ENCODE measurements around the gene HTT-AS. TPM values are rescaled to one million over a fixed set of nuclear protein-coding genes. Genes with fewer than 3 reads are reported as not detected.

The HTT-AS gene
- total RNA-seq, 1 donor from 2014 or later, result not detected

DNA sequence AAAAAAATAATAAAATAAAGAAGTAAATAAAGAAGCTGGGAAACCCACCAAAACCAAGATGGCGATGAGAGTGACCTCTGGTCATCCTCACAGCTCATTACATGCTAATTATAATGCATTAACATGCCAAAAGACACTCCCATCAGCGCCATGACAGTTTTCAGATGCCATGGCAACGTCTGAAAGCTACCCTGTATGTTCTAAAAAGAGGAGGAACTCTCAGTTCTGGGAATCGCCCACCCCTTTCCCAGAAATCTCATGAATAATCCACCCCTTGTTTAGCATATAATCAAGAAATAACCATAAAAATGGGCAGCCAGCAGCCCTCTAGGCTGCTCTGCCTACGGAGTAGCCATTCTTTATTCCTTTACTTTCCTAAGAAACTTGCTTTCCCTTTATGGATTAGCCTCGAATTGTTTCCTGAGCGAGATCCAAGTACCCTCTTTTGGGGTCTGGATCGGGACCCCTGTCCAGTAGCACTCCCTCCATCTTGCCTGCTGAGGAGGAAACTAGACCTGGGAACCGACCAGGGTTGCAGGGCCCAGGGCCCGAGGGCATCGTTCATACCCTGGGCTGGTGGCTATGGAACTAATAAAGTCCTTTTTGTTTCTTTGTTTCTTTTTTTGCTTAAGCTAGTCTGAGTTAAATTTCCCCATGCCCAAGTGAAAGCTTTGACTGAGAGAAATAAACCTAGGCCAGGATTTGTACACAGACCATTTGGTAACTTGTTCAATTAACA, 30.9 kb downstream of the HTT-AS start:
- TF ChIP-seq, protein P1, sequence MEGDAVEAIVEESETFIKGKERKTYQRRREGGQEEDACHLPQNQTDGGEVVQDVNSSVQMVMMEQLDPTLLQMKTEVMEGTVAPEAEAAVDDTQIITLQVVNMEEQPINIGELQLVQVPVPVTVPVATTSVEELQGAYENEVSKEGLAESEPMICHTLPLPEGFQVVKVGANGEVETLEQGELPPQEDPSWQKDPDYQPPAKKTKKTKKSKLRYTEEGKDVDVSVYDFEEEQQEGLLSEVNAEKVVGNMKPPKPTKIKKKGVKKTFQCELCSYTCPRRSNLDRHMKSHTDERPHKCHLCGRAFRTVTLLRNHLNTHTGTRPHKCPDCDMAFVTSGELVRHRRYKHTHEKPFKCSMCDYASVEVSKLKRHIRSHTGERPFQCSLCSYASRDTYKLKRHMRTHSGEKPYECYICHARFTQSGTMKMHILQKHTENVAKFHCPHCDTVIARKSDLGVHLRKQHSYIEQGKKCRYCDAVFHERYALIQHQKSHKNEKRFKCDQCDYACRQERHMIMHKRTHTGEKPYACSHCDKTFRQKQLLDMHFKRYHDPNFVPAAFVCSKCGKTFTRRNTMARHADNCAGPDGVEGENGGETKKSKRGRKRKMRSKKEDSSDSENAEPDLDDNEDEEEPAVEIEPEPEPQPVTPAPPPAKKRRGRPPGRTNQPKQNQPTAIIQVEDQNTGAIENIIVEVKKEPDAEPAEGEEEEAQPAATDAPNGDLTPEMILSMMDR (conservative IDR thresholded peaks at IDR 0.05; ENCODE audit: low read depth, low read length), result no peak
- DNase-seq (ENCODE audit: low read depth), result no peak
- no peak overlapping the region for H3K4me3 ChIP-seq (ENCODE audit: low read depth, low read length)

DNA sequence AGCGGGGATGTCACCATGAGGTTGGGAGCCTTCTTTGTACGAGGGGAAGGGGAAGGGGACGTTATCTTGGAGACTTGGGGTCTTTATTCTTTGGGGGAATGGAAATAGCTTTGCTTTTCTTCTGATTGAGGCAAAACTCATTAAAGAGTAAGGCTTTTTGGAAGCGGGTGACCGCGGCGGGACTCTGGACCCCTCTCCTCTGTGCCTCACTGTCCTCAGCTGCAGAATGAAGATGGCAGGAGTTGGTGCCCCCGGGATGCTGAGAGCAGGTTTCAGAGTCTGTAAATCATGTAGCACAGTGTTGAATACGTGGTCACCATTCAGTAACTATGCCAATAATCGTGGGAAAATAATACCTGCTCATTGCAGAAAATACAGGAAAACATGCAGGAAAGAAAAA, 32.1 kb downstream of the HTT-AS start:
- no peak for DNase-seq (ENCODE audit: low read depth)
- TF ChIP-seq, protein P1 (conservative IDR thresholded peaks at IDR 0.05; ENCODE audit: low read depth, low read length), result no peak
- H3K4me3 ChIP-seq (ENCODE audit: low read depth, low read length), result peak overlapping the region; percentile 60

DNA sequence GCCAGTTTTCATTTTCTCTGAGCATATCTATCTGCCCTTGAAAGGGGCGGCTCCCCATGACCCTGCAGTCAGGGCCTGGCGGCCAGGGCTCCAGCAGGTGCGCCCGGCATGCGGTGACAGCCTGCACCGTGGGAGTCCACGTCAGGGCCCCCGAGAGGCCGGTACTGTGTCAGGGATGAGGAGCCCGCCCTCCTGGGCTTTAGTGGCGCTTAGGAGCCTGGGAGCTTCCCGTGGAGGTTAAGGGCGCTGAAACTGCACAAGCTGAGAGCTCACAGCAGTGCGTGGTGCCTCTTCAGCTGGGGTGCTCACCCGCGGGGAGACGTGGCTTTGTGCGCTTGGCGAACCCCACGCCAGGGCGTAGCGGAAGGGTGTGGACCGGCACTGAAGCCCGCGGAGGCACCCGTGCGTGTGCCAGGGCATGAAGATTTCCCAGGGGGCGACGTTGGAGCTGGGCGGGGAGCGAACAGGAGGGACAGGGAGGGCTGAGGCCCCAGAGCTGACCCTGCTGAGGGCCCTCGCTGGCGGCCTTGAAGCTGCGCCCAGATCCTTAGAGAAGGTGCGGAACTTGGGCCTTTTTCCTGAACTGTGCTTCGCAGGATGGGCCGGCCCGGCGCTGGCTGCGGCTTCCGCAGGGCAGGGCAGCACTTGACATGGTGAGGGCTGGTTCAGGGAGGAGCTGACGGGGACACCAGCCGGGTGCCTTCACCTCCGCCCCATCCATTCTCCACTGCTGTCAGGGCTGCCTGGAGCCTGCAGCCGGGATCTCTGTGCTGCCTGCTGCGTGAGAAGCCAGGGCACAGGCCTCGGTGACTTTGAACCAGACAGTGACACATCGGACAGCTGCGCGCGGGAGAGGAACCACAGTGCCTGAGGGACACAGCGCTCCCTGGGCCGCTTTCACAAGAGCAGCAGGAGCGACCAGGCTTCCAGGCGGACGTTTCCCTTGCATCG, 32.9 kb downstream of the HTT-AS start:
- TF ChIP-seq, protein P1 (conservative IDR thresholded peaks at IDR 0.05; ENCODE audit: low read depth, low read length), result no peak
- DNase-seq (ENCODE audit: low read depth), result no peak
- H3K4me3 ChIP-seq (ENCODE audit: low read depth, low read length), result peak overlapping the region; percentile 60

GRCh38 chr4:3040452-3041191, 33.7 kb downstream of the HTT-AS start:
- TF ChIP-seq, protein P1 (conservative IDR thresholded peaks at IDR 0.05; ENCODE audit: low read depth, low read length), result no peak
- no peak for DNase-seq (ENCODE audit: low read depth)
- H3K4me3 ChIP-seq (ENCODE audit: low read depth, low read length), result peak overlapping the region; percentile 60

DNA sequence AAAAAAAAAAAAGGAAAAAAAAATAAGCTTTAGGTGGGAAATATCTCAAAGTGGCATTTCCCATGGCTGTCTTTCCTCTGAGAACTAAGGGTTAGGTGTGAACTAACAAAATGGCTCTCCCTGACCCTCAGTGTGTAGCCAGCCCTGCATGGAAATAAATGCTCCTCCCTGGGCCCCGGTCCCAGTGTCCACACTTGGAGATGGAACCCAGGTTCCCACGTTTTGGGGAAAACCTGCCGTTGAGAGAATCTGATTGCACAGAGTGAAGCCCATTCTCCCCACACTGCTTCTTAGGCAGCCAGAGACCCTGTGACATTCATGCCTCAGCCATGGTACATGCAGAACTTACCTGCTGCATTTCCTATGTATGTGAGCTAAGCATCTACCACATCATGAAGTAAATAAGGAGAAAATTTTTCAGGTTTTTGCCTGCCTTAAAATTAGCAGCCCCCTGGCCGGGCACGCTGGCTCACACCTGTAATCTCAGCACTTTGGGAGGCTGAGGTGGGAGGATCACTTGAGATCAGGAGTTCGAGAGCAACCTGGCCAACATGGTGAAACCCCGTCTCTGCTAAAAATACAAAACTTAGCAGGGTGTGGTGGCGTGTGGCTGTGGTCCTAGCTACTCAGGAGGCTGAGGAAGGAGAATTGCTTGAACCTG, 34.5 kb downstream of the HTT-AS start:
- TF ChIP-seq, protein P1 (conservative IDR thresholded peaks at IDR 0.05; ENCODE audit: low read depth, low read length), result no peak
- no peak overlapping the region for H3K4me3 ChIP-seq (ENCODE audit: low read depth, low read length)

GRCh38 chr4:3037957-3038461, 36.3 kb downstream of the HTT-AS start:
- H3K4me3 ChIP-seq (ENCODE audit: low read depth, low read length), result no peak overlapping the region
- DNase-seq (ENCODE audit: low read depth), result no peak
- TF ChIP-seq, protein P1 (conservative IDR thresholded peaks at IDR 0.05; ENCODE audit: low read depth, low read length), result no peak

More for the DNA sequence above, 34.5 kb downstream of the HTT-AS start:
- no peak for DNase-seq (ENCODE audit: low read depth)

Data from epithelial cell of proximal tubule (primary cell).